ENCODE data around the gene CNTN4.

- TF ChIP-seq CTCF (IDR thresholded peaks at IDR 0.05), result no peak
- no peak for TF ChIP-seq POLR2A (IDR thresholded peaks at IDR 0.05)
- TF ChIP-seq EP300 (IDR thresholded peaks at IDR 0.05), result no peak
These were observed 989.2 kb downstream of the CNTN4 start for GRCh38 chr3:3087716-3088465.

Data from upper lobe of left lung (tissue), 4 donors.